Activated CD4-positive, alpha-beta T cell treated with anti-CD3 and anti-CD28 coated beads, Interleukin-2, Interleukin-4, amounts not matched to agents 100 ng/mL and 50 ng/mL, durations not matched to agents 16 hours and 8 hours (primary cell): ENCODE results near the gene SUSD1.
"Not testable (repeated sequence)": the region's sequence is repeated elsewhere in the genome, so short reads cannot be mapped to it uniquely, and the experiment has no call there.

Source experiments
- DNase-seq: peaks from one replicate; pipeline ENCODE4 v3.0.0-alpha.2; 2020; ENCODE audit warnings: low spot score

The SUSD1 gene

GRCh38 chr9:112173489-112174221 is 1.4 kb downstream of the SUSD1 start:
- no peak for DNase-seq

DNA sequence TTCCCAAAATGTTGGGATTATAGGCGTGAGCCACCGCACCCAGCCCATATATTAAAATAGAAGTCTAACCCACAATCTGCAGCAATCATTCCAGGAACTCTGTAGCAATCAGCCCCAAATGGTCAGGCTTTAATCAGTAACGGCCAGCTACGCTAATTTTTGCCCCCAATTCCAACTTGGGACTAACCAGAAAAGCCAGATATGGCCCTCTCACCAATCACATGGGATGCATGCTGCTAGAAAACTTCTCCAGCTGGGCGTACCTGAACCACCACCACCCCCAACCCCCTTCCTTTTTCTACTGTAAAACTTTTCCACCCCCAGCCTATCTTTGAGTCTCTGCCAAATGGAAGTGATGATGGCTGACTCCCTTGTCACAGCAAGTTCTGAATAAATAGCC is 4.1 kb downstream of the SUSD1 start:
- no peak for DNase-seq

DNA sequence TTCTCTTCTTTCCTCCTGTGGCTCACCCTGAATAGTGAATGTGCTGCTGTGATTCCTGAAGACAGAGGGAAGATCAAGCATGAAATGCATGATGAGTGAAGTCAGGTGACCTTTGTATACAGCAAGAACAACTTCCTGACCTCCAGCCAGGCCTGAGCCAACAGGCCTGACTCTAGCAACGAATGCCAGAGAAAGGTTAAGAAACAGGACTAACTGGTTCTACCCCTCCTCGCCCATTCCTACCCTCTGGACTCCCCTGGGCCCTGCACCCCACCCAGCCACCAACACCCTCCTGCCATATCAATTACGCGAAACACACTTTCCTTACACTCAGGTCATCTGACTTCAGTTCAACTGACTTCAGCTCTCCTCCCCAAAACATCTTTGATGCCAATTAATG is 4.9 kb downstream of the SUSD1 start:
- no peak for DNase-seq

- no peak for DNase-seq
Observed at GRCh38 chr9:112169368-112169767, 5.7 kb downstream of the SUSD1 start.

GRCh38 chr9:112168197-112168596 is 6.9 kb downstream of the SUSD1 start:
- DNase-seq: no peak

GRCh38 chr9:112166176-112167140 is 8.6 kb downstream of the SUSD1 start:
- no peak for DNase-seq

- DNase-seq: no peak
Observed at GRCh38 chr9:112162621-112163413, 12.3 kb downstream of the SUSD1 start.

DNA sequence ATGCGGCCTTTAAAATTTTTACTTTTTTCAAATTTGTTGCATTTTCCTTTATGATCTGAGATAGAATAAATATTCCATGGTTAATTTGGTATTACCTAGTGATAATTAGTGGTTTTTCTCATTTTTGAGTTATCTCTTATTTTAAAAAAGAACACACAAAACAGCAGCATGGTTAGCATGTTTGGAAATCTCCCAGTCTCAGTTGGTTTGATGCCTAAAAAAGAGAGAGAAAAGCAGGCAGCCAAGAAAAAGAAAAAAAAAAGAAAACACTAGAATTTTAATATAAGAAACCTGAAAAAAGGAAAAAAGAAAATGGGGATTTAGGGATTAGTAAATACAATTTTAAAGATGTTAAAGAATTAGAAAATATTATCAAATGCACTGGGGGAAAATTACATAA is 15.3 kb downstream of the SUSD1 start:
- DNase-seq: no peak

DNA sequence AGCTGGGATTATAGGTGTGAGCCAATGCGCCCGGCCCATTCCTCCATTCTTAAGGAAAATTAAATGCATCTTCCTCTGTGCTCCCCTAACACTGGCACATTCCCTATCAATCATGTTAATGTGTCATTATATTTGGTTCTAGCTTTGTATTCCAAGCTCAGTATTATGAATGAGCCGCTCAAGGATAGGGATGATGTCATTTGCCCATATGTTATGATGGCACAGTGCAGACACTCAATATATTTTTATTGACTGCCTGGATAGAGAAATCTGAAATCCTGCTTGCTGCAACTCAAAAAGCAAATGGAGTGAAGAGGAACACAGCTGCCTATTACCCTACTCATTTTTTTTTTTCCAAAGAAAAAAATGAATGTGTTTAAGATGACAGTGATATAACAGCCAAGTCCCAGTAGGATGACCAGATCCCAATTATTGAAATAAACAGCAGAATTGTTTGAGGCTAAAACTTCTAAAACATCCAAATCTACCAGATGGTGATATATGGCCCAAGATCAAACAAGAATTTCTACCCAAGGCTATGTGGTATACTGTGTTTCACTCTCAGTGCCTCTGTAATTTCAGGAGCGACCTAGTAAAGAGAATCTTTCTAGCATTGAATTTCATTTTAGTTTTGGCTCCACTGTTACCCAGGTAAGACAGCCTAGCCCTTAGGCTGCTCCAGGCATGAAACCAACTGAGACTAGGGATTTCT is 16.3 kb downstream of the SUSD1 start:
- DNase-seq: no peak

DNA sequence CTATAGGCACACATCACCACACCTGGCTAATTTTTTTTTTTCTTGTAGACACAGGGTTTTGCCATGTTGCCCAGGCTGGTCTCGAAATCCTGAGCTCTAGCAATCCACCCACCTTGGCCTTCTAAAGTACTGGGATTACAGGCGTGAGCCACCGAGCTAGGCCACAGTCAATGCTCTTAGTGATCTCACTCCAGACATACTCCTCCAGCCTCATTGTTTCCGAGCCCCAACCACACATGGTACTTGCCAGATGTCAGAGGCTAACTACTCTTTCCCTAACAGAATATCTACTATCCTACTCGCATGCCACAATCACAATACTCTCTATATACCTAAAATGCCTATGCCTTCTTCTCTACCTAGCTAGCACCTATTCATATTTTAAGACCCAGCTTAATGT is 17.1 kb downstream of the SUSD1 start:
- DNase-seq: no peak

DNA sequence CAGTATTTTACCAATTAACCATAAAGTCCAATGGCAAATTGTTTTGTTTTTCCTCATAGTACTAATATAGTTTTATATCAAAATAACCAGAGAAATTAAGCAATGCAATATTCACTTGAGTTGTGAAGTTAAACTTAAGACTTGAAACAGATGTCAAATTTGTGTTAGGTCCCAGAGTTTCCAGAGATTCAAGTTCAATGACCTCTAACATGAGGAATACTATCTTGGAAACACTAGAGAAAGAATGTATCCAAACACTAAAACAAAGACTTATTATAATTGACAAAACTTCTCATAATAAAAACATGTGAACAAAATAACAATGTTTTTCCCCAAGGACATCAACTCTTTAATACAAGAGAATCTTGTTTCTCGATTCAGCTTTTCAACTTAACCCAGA is 18.0 kb downstream of the SUSD1 start:
- no peak for DNase-seq

DNA sequence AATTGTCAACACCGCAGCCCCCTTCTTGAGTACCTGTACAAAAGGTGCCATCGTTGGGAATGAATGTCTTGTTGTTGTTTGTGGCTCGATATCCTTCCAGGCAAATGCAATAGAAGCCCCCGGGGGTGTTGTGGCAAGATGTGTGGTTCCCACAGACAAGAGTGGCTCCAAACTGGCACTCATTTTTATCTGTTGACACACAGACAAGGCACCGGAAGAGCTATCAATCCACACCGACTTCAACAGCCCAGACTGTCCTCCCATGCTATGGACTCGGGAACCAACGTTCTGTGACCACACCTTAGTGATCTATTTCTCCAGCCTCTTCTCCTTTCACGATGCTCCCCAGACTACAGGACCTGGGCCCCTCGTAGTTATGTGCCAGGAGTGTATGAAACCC is 25.9 kb downstream of the SUSD1 start:
- DNase-seq: no peak

DNA sequence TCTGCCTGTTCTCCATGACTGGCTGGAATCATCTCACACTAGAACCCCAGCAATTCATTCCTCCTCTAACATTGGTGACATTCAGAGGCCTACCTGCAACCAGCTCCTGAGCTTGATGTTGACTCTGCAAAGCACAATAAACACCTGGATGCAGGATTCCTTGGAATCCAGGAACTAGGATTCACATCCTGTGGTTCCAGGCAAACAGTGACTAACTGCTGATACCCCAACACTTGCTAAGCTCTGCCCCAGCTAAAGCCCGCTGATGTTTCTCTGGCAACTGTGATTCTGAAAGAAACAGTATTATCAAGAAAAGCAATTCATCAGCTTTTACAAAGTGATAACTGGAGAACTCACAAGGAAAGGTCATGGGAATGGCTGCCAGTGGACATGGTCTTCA is 29.2 kb downstream of the SUSD1 start:
- no peak for DNase-seq

DNA sequence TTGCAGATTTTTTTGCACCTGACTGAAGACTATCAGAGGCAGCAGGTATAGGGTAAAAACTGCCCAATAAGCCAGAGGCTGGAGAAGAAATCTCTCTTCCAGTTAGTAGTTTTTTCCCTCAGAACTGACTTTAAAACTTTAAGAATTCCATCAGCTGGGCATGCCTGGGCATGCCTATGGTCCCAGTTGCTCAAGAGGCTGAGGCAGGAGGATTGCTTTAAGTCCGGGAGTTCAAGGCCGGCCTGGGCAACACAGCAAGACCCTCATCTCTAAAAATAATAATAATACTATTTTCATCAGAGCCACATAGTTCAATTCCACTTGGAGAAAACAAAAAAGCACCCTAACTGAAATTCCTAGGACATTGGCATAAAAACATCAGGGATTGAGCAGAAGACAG is 30.3 kb downstream of the SUSD1 start:
- DNase-seq: no peak

DNA sequence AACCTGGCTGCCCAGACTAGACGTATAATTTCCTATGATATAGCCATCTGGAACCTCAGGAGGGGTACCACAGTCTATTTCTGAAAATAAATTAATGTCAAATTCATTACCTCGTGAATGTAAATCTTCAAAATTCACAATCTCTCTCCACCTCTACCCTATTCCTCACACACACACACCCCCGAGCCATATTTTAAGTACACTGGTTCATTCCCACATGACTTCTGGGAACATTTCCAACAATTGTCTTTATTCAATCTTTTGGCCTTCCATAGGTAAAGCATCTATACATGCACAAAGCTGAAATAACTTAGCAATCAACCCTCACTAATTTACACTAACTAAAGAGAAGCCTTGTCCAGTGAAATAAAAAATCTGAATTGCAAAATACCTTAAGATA is 32.7 kb downstream of the SUSD1 start:
- no peak for DNase-seq

DNA sequence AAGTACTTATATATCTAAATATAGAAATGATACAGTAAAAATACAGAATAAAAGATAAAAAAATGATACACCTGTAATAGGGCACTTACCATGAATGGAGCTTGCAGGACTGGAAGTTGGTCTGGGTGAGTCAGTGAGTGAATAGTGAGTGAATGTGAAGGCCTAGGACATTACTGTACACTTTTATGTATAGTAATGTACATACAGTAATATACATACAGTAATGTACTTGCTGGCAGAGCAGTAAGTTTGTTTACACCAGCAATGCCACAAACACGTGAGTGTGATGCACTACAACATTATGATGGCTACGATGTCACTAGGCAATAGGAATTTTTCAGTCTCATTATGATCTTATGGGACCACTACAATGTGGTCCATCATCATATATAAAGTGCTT is 34.2 kb downstream of the SUSD1 start:
- no peak for DNase-seq

- DNase-seq: no peak
Observed at GRCh38 chr9:112137066-112137465, 38.0 kb downstream of the SUSD1 start.

- DNase-seq: no peak
Observed at GRCh38 chr9:112135706-112136105, 39.4 kb downstream of the SUSD1 start.

GRCh38 chr9:112133806-112134205 is 41.3 kb downstream of the SUSD1 start:
- not testable (repeated sequence) for DNase-seq

- DNase-seq: no peak
Observed at GRCh38 chr9:112132356-112132755, 42.7 kb downstream of the SUSD1 start.

DNA sequence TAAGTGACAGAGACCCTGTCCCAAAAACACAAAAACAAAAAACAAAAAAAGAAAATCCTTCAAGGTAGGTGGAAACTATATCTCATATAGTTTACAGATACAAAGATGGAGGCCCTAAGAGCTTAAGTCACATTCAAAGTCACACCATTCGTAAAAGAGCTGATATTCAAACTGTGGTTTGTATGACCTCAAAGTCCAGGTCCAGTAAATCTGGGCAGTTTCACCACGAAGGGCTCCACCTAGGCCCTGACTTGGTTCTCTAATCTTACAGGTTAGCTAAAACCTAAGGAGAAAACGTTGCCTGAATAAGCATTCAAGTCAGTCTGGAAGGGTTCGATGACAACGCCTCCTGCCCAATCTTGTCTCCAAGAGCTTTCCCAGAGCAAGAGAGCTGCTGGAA is 44.1 kb downstream of the SUSD1 start:
- DNase-seq: no peak

DNA sequence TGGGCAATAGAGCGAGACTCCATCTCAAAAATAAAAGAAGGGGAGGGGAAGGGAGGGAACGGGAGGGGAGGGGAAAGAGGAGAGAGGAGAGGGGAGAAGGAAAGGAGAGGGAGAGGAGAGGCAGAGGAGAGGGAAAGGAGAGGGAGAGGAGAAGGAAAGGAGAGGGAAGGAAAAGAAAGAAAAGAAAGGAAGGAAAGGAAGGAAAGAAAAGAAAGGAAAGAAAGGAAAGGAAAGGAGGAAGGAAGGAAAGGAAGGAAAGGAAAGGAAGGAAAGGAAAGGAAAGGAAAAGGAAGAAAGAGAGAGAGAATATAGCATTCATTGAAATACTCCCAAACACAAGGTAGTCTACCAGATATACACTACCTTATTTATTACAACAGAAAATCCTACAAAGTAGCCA is 44.8 kb downstream of the SUSD1 start:
- DNase-seq: no peak
